Left lung (tissue), 10 donors: ENCODE measurements around the gene NOL11. TPM values are rescaled to one million over a fixed set of nuclear protein-coding genes. Genes with fewer than 3 reads are reported as not detected.

Experiments
- ATAC-seq: fragments of 200-7000 bp; cut with Tn5 transposase; one replicate; pipeline ENCODE4 v1.9.1; 2020; ENCODE audit warnings: moderate library complexity
- DNase-seq, 4 donors: peaks; one replicate each; pipeline ENCODE4 v3.0.0-alpha.2; 2013 to 2020
- H3K27ac ChIP-seq, 2 donors: fragments of 200-600 bp; sonication (generic) in 1 of 2; one replicate each; pipeline versions ENCODE4 v1.5.0 to v1.8.0; 2020 to 2021
- H3K27me3 ChIP-seq, 2 donors: fragments of 200-600 bp; sonication (generic) in 1 of 2; one replicate each; pipeline versions ENCODE4 v1.5.0 to v1.8.0; 2020 to 2021
- H3K36me3 ChIP-seq, 2 donors: fragments of 200-600 bp; sonication (generic) in 1 of 2; one replicate each; pipeline versions ENCODE4 v1.5.0 to v1.8.0; 2020 to 2021
- H3K4me1 ChIP-seq, 2 donors: fragments of 200-600 bp; one replicate each; pipeline ENCODE4 v1.8.0; 2021
- H3K4me3 ChIP-seq, 2 donors: fragments of 200-600 bp; sonication (generic) in 1 of 2; one replicate each; pipeline versions ENCODE4 v1.5.0 to v1.8.0; 2020 to 2021; ENCODE audit warnings: mild to moderate bottlenecking in 1 of 2
- H3K9me3 ChIP-seq, 2 donors: fragments of 200-600 bp; sonication (generic) in 1 of 2; one replicate each; pipeline versions ENCODE4 v1.5.0 to v1.8.0; 2020 to 2021
- CTCF ChIP-seq, 2 donors: fragments of 200-600 bp; sonication (generic) in 1 of 2; IDR thresholded peaks; one replicate each; pipeline versions ENCODE4 v1.5.0 to v1.8.0; 2021; ENCODE audit warnings: antibody characterized with exemption in 2 of 2
- intact Hi-C, 2 donors: fragments of 100-400 bp; cut with DNase I; formaldehyde crosslinking; loops; one replicate each; pipeline versions ENCODE4 v1.11.2 to v1.14.2; 2022
- polyA plus RNA-seq, 6 donors: library from polyadenylated mRNA; unstranded; fragments of 120-200 nt; gene quantifications; one replicate each; pipeline ENCODE4 v1.2.1, GENCODE V29; 2013; ENCODE audit not compliant: insufficient read length in 6 of 6
- total RNA-seq, 2 donors: library from RNA; stranded (reverse); fragmentation: NEBNext Ultra II Directional; extraction: Animal tissue kit (Norgen Biotek cat#: 25700); gene quantifications; one replicate each; pipeline ENCODE4 v1.2.1, GENCODE V29; 2021
- donor health status: DM: no; HTN: yes; CAD: no.
- donor health status: DM: no; HTN: no; CAD: no.

The NOL11 gene
- total and polyA plus RNA-seq, 8 donors = 27.8 to 92.6 (median 81.9) TPM

DNA sequence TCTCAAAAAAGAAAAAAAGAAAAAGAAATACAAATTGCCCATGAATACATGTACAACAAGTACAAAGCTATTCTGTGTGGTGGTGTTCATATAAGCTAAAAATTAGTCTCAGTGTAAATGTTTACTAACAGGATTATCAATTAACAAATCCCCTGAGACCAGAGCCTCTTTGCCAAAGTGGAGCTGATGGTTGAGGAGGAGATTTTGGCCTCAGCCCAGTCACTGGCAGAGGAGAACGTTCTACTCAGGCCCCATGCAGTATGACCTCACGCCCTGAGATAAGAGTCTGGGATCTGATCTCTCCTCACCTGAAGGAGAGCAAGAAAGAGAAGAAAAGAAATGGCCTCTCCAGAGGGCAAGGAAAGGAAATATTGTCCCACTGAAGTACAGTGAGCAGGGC, 35.5 kb upstream of the NOL11 start:
- Histone ChIP-seq H3K27ac (no peak overlapping the region), H3K27me3 (no peaks in the 10 kb centered on the region), H3K9me3 (no peaks in the 10 kb centered on the region), H3K4me3 (no peak overlapping the region), H3K4me1 (no peaks in the 10 kb centered on the region), H3K36me3 (no peaks in the 10 kb centered on the region)
- intact Hi-C loops = no loop called here
- no peak for TF ChIP-seq CTCF (IDR thresholded peaks at IDR 0.05)
- no peak for ATAC-seq
- no peak for DNase-seq

DNA sequence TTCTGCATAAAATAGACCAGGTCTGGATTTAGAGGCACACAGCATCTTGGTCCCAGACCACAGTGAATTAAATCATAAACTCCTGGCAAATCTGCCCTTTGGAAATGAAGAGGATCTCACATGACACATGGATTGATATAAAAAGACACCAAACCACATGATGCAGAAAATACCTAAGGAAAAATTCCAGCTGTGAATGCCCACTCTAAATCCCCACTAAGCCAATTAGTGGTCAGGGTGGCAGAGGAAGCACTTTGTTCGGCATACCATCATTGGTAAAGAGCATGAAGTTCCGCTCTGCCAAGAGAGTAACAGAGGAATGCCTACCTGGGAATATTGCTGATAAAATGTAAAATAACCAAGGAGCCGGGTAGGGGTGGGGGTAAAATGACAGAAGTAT, 32.4 kb upstream of the NOL11 start:
- H3K4me3 ChIP-seq = no peak overlapping the region
- intact Hi-C loops = loop anchor here in 1 of 2 donors (5.0 kb wide), 1 partner anchor 308 kb away; the partner anchor contains the start of gene PITPNC1
- DNase-seq = no peak
- H3K9me3 ChIP-seq = no peaks in the 10 kb centered on the region
- peaks cover 0 to 7% of the 10 kb centered on the region in 2 donors for H3K4me1 ChIP-seq
- TF ChIP-seq CTCF (IDR thresholded peaks at IDR 0.05) = no peak
- no peak overlapping the region for H3K27ac ChIP-seq
- H3K27me3 ChIP-seq = no peaks in the 10 kb centered on the region
- ATAC-seq = no peak
- no peaks in the 10 kb centered on the region for H3K36me3 ChIP-seq

GRCh38 chr17:67686241-67686640, 31.5 kb upstream of the NOL11 start:
- Histone ChIP-seq H3K27me3 (no peaks in the 10 kb centered on the region), H3K27ac (no peak overlapping the region), H3K9me3 (no peaks in the 10 kb centered on the region), H3K4me3 (no peak overlapping the region), H3K4me1 (peaks cover 0 to 7% of the 10 kb centered on the region in 2 donors), H3K36me3 (no peaks in the 10 kb centered on the region)
- DNase-seq (no peak), ATAC-seq (no peak)
- intact Hi-C loops = loop anchor here in 1 of 2 donors (5.0 kb wide), 1 partner anchor 309 kb away; the partner anchor contains the start of gene PITPNC1
- no peak for TF ChIP-seq CTCF (IDR thresholded peaks at IDR 0.05)

DNA sequence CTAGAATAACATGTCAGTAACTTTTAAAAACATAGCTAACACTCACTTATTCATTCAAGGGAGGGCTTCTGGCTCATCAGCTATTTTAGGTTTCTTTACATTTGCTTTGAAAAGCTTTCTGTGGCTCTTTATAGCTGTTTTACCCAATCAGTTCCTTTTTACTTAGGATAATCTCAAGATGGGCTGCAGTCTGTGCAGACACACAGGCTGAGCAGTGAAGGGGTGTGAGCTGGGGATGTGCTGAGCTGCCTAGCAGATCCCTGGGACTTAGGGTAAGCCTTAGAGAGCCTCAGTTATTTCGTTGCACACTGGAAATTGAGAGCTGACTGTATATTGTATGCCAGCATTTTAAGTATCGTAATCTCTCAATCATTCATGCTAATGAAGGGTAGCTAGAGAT, 30.2 kb upstream of the NOL11 start:
- no peak overlapping the region for H3K4me3 ChIP-seq
- H3K4me1 ChIP-seq = peaks cover 0 to 7% of the 10 kb centered on the region in 2 donors
- TF ChIP-seq CTCF (IDR thresholded peaks at IDR 0.05) = no peak
- intact Hi-C loops = loop anchor here in 1 of 2 donors (5.0 kb wide), 1 partner anchor 310 kb away; the partner anchor contains the start of gene PITPNC1
- H3K27me3 ChIP-seq = no peaks in the 10 kb centered on the region
- H3K9me3 ChIP-seq = no peaks in the 10 kb centered on the region
- peaks cover 0 to under 1% of the 10 kb centered on the region in 2 donors for H3K36me3 ChIP-seq
- no peak overlapping the region for H3K27ac ChIP-seq
- DNase-seq = no peak
- ATAC-seq = no peak

- intact Hi-C loops = loop anchor here (5.0 to 10.0 kb wide), 2 partner anchors 312 to 315 kb away; partner anchors contain the start of gene PITPNC1 (in 2 of the 2)
- H3K4me1 ChIP-seq = peaks cover 0 to 7% of the 10 kb centered on the region in 2 donors
- no peaks in the 10 kb centered on the region for H3K27me3 ChIP-seq
- H3K4me3 ChIP-seq = no peak overlapping the region
- H3K36me3 ChIP-seq = peaks cover 0 to 5% of the 10 kb centered on the region in 2 donors
- ATAC-seq = peak; percentile 89
- peak; percentile 73 to 80 for TF ChIP-seq CTCF (IDR thresholded peaks at IDR 0.05)
- no peak overlapping the region for H3K27ac ChIP-seq
- no peaks in the 10 kb centered on the region for H3K9me3 ChIP-seq
- DNase-seq = peak in 2 of 4 donors; percentile 59 to 70
Observed at GRCh38 chr17:67689534-67690177, 28.1 kb upstream of the NOL11 start.
